Endothelial cell of umbilical vein (primary cell): ENCODE data around the gene AIG1. TPM values are rescaled to one million over a fixed set of nuclear protein-coding genes. Genes with fewer than 3 reads are reported as not detected.

Experiments used
- BruUV-seq: library from RNA; stranded (reverse); fragments of 400-500 nt; replicated peaks from 2 replicates; lab custom pipeline; 2021; lab: Mats Ljungman, UMichigan
- CTCF ChIA-PET: fragments of 300-600, 350-600 bp; sonication (Branson Sonifier 250); formaldehyde crosslinking; loops from one replicate; lab custom pipeline; 2021; ENCODE audit warnings: antibody characterized with exemption, inconsistent platforms; lab: Charles Lee
- POLR2A ChIA-PET: fragments of 300-600, 350-600 bp; sonication (Branson Sonifier 250); formaldehyde crosslinking; loops from one replicate; lab custom pipeline; 2021; ENCODE audit warnings: antibody characterized with exemption, inconsistent platforms; lab: Charles Lee
- DNase-seq: peaks from one replicate; pipeline ENCODE4 v3.0.0-alpha.2; 2011; ENCODE audit warnings: low read depth, low spot score
- FAIRE-seq: peaks from 2 replicates; lab custom pipeline; 2011; peaks lifted over from hg19 to GRCh38; lab: Jason Lieb, UNC
- H2AFZ ChIP-seq: 2 replicates; pipeline ENCODE4 v1.6.0; 2012; ENCODE audit warnings: low read depth, low read length, control low read depth, inconsistent platforms
- H3K27ac ChIP-seq: 2 replicates; pipeline ENCODE4 v1.5.1; 2011; ENCODE audit warnings: low read depth, mild to moderate bottlenecking, control low read depth, low read length, moderate library complexity; ENCODE audit not compliant: insufficient read depth
- H3K27me3 ChIP-seq, 2 experiments: 2 replicates each; pipeline versions ENCODE4 v1.6.0 to v1.6.1; 2011; ENCODE audit warnings: low read length in 2 of 2, mixed read lengths in 1 of 2; ENCODE audit not compliant: control insufficient read depth in 2 of 2, insufficient read depth in 2 of 2
- H3K36me3 ChIP-seq, 2 experiments: 2 replicates in 1 of 2; 3 replicates in 1 of 2; pipeline ENCODE4 v1.5.1; 2011; ENCODE audit warnings: low read length in 2 of 2, mild to moderate bottlenecking in 1 of 2, moderate library complexity in 1 of 2; ENCODE audit not compliant: control insufficient read depth in 2 of 2, insufficient read depth in 2 of 2; ENCODE audit errors: extremely low read depth in 1 of 2
- H3K4me1 ChIP-seq: 3 replicates; pipeline ENCODE4 v1.5.1; 2011; ENCODE audit warnings: mild to moderate bottlenecking, low read length; ENCODE audit not compliant: control insufficient read depth, insufficient read depth; ENCODE audit errors: extremely low read depth
- H3K4me2 ChIP-seq: 2 replicates; pipeline ENCODE4 v1.6.1; 2011; ENCODE audit warnings: low read length, control low read depth, mixed read lengths; ENCODE audit not compliant: insufficient read depth
- H3K4me3 ChIP-seq, 3 experiments: fragments of 200-600 bp in 1 of 3; sonication (generic), shearing (Covaris generic) in 1 of 3; replicated peaks in 1 of 3; 2 replicates each; pipeline ENCODE4 v1.5.1; 2011 to 2016; ENCODE audit warnings: control low read depth in 3 of 3, low read length in 3 of 3, mild to moderate bottlenecking in 2 of 3, inconsistent platforms in 1 of 3, low read depth in 1 of 3, moderate library complexity in 1 of 3; ENCODE audit not compliant: insufficient read depth in 1 of 3
- H3K79me2 ChIP-seq: 2 replicates; pipeline ENCODE4 v1.6.0; 2012; ENCODE audit warnings: low read length, inconsistent platforms; ENCODE audit not compliant: control insufficient read depth, insufficient read depth
- H3K9ac ChIP-seq: replicated peaks from 2 replicates; pipeline ENCODE3; 2011; ENCODE audit warnings: low read length, control low read depth; ENCODE audit not compliant: insufficient read depth; ENCODE audit errors: extremely low read depth
- H3K9me1 ChIP-seq: replicated peaks from 3 replicates; pipeline ENCODE4 v1.6.0; 2011; ENCODE audit warnings: mild to moderate bottlenecking, low read length; ENCODE audit not compliant: control insufficient read depth, insufficient read depth; ENCODE audit errors: extremely low read depth
- H3K9me3 ChIP-seq: replicated peaks from 2 replicates; pipeline ENCODE4 v1.5.1; 2012; ENCODE audit warnings: low read length, inconsistent platforms; ENCODE audit not compliant: control insufficient read depth, insufficient read depth
- H4K20me1 ChIP-seq: replicated peaks from 2 replicates; pipeline ENCODE3; 2011; ENCODE audit warnings: mild to moderate bottlenecking, low read length; ENCODE audit not compliant: control insufficient read depth, insufficient read depth; ENCODE audit errors: extremely low read depth
- GATA2 ChIP-seq: IDR thresholded peaks from 2 replicates; pipeline ENCODE4 v1.7.0; 2011; ENCODE audit warnings: low read depth, mild to moderate bottlenecking, moderate library complexity, mixed read lengths, low read length; ENCODE audit not compliant: insufficient read length, insufficient read depth
- JUN ChIP-seq: IDR thresholded peaks from 2 replicates; pipeline ENCODE4 v1.6.1; 2011; ENCODE audit warnings: borderline replicate concordance, low read depth; ENCODE audit not compliant: insufficient read length, insufficient read depth
- MYC ChIP-seq: IDR thresholded peaks from one replicate; pipeline ENCODE4 v1.6.1; 2011; ENCODE audit warnings: mild to moderate bottlenecking, low read depth, low read length
- POLR2A ChIP-seq: IDR thresholded peaks from 2 replicates; pipeline ENCODE4 v1.6.1; 2012; ENCODE audit warnings: low read depth, mild to moderate bottlenecking, control low read depth, low read length
- POLR2AphosphoS5 ChIP-seq: IDR thresholded peaks from 2 replicates; pipeline ENCODE4 v1.6.1; 2012; ENCODE audit warnings: low read depth, mild to moderate bottlenecking, control low read depth, low read length, moderate library complexity; ENCODE audit not compliant: insufficient read depth
- dilution Hi-C: fragments of 300-500 bp; cut with MboI; formaldehyde crosslinking; loops from one replicate; pipeline ENCODE4 v1.15.0; 2019; ENCODE audit warnings: low sequenced_read_pairs; ENCODE audit not compliant: extremely low pct_ligation_motif_present
- intact Hi-C: fragments of 100-400 bp; cut with micrococcal nuclease; formaldehyde crosslinking; loops from one replicate; pipeline ENCODE4 v1.10.0; 2022
- polyA plus RNA-seq, 4 experiments: library from polyadenylated mRNA; depleted of rRNA in 3 of 4; stranded (reverse) in 3 of 4; unstranded in 1 of 4; fragments of >200 nt; gene quantifications; 2 replicates each; pipeline versions ENCODE4 v1.2.1 to v1.2.3, GENCODE V29; 2011 to 2012; ENCODE audit warnings: missing spikeins in 1 of 4
- total RNA-seq: library from RNA; stranded (reverse); gene quantifications from 2 replicates; pipeline ENCODE4 v1.2.3, GENCODE V29; 2021
- TF ChIP-seq, protein P1 (sequence below), 2 donors: IDR thresholded peaks; 1 replicate in 1 of 2; 2 replicates in 1 of 2; pipeline ENCODE4 v1.5.1; 2011; ENCODE audit warnings: low read length in 2 of 2, mild to moderate bottlenecking in 2 of 2, moderate library complexity in 2 of 2, control low read depth in 1 of 2, inconsistent platforms in 1 of 2, low read depth in 1 of 2; ENCODE audit not compliant: insufficient read depth in 1 of 2; ENCODE audit errors: extremely low read depth in 1 of 2
- TF ChIP-seq, protein P2 (sequence below): IDR thresholded peaks from 2 replicates; pipeline ENCODE4 v1.6.1; 2011; ENCODE audit not compliant: insufficient read depth, insufficient read length

AIG1 gene
- total and polyA plus RNA-seq, 2 donors (not counting 3 experiments of a cell fraction or from before 2014, with no cell fraction given): 17.7 to 22.7 TPM

DNA sequence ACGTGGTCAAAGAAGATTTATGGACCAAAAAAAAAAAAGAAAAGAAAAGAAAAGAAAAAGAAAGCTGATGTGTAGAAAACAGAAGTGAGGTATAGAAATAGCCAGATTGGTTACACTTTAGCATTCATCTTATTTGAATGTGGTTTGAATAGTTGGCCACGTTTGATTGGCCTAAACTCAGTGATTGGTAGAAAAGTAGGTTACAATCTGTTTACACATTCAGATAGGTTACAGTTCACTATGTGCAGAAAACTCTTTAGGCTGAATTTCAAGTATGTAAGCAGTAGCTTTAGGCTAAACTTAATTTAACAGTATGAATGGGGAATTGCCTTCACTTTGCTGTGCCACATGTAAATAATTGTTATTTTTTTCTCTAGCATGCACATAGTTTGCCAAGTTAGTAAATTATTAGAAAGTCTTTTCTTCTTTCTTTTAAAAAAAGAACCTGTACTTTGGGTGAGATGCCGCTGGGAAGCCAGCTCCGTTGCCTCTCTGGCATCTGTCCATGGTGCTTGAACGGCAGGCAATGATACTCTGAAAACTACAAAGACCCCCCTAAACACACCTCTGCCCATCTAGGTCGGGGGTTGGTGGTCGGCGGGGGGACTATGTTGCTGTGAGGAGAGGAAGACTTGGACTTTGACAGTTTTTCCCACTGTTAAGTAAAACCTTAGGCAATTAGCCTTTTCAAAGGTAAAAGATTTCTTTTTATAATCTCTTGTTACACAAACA, 173.0 kb downstream of the AIG1 start:
- Histone ChIP-seq H3K79me2 (no peaks in the 10 kb centered on the region), H3K9ac (no peak overlapping the region), H3K9me3 (no peaks in the 10 kb centered on the region), H3K4me3 (no peak overlapping the region), H2AFZ (no peak overlapping the region), H3K27ac (no peak overlapping the region), H3K9me1 (no peaks in the 10 kb centered on the region), H3K4me2 (no peak overlapping the region), H3K27me3 (no peaks in the 10 kb centered on the region), H3K36me3 (no peaks in the 10 kb centered on the region), H3K4me1 (no peaks in the 10 kb centered on the region), H4K20me1 (no peaks in the 10 kb centered on the region)
- no TSS peak for BruUV-seq
- FAIRE-seq (no peak), DNase-seq (no peak)
- ChIA-PET CTCF (interaction anchor here (0.6 to 5.5 kb wide), 11 partner anchors 8 to 780 kb away, joined by 3 to 105 read pairs (median 4); no protein-coding TSS in a partner anchor), POLR2A (no interaction called here)
- dilution Hi-C loops: no loop called here
- intact Hi-C loops: loop anchor here (1.0 to 5.0 kb wide), 4 partner anchors 104 to 779 kb away; no protein-coding TSS in a partner anchor
- no peak for TF ChIP-seq POLR2AphosphoS5
- TF ChIP-seq GATA2: no peak
- TF ChIP-seq POLR2A: no peak
- no peak for TF ChIP-seq JUN
- TF ChIP-seq MYC: no peak
- TF ChIP-seq, protein P1, sequence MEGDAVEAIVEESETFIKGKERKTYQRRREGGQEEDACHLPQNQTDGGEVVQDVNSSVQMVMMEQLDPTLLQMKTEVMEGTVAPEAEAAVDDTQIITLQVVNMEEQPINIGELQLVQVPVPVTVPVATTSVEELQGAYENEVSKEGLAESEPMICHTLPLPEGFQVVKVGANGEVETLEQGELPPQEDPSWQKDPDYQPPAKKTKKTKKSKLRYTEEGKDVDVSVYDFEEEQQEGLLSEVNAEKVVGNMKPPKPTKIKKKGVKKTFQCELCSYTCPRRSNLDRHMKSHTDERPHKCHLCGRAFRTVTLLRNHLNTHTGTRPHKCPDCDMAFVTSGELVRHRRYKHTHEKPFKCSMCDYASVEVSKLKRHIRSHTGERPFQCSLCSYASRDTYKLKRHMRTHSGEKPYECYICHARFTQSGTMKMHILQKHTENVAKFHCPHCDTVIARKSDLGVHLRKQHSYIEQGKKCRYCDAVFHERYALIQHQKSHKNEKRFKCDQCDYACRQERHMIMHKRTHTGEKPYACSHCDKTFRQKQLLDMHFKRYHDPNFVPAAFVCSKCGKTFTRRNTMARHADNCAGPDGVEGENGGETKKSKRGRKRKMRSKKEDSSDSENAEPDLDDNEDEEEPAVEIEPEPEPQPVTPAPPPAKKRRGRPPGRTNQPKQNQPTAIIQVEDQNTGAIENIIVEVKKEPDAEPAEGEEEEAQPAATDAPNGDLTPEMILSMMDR (IDR thresholded peaks at IDR 0.05; ENCODE audit: extremely low read depth in 1 of 2, insufficient read depth in 1 of 2, low read depth in 1 of 2, low read length in 2 of 2): no peak
- TF ChIP-seq, protein P2, sequence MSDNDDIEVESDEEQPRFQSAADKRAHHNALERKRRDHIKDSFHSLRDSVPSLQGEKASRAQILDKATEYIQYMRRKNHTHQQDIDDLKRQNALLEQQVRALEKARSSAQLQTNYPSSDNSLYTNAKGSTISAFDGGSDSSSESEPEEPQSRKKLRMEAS: no peak
